Measurements from ENCODE around the gene IL1R2. TPM values are rescaled to one million over a fixed set of nuclear protein-coding genes. Genes with fewer than 3 reads are reported as not detected.
A peak's percentile ranks its signal among the peaks of the same experiment; 100 is the strongest.

IL1R2 gene
- total RNA-seq, result 100 to 1,000 TPM in 1 of 4 donors, 10 to 100 TPM in 3; 12.2 to 207 (median 32.1) TPM

- ATAC-seq (ENCODE audit: low FRiP score) (no peak), DNase-seq (ENCODE audit: low spot score) (no peak)
- no peak for TF ChIP-seq CTCF (IDR thresholded peaks at IDR 0.05)
These were observed at the start of gene IL1R2 for GRCh38 chr2:101991721-101992145. IL1R2 (plus strand) TSS chr2:101991960; CDS start chr2:102008576, 16,616 bp downstream.

GRCh38 chr2:101942851-101943250, 48.9 kb upstream of the IL1R2 start:
- no peak for ATAC-seq (ENCODE audit: low FRiP score)
- TF ChIP-seq CTCF (IDR thresholded peaks at IDR 0.05), result no peak
- no peak for DNase-seq (ENCODE audit: low spot score)

- ATAC-seq (ENCODE audit: low FRiP score) (peak; percentile 51), DNase-seq (ENCODE audit: low spot score) (no peak)
- no peak for TF ChIP-seq CTCF (IDR thresholded peaks at IDR 0.05)
These were observed 45.3 kb upstream of the IL1R2 start for GRCh38 chr2:101946372-101947039.

GRCh38 chr2:101947374-101947773, 44.4 kb upstream of the IL1R2 start:
- DNase-seq (ENCODE audit: low spot score) (no peak), ATAC-seq (ENCODE audit: low FRiP score) (no peak)
- no peak for TF ChIP-seq CTCF (IDR thresholded peaks at IDR 0.05)

- no peak for ATAC-seq (ENCODE audit: low FRiP score)
- TF ChIP-seq CTCF (IDR thresholded peaks at IDR 0.05), result no peak
- DNase-seq (ENCODE audit: low spot score), result no peak
These were observed 43.1 kb upstream of the IL1R2 start for GRCh38 chr2:101948625-101949155.

- ATAC-seq (ENCODE audit: low FRiP score), result no peak
- no peak for TF ChIP-seq CTCF (IDR thresholded peaks at IDR 0.05)
- DNase-seq (ENCODE audit: low spot score), result no peak
These were observed 42.5 kb upstream of the IL1R2 start for GRCh38 chr2:101949304-101949703.

GRCh38 chr2:101951296-101951695, 40.5 kb upstream of the IL1R2 start:
- no peak for ATAC-seq (ENCODE audit: low FRiP score)
- no peak for DNase-seq (ENCODE audit: low spot score)

More at GRCh38 chr2:101951296-101951695, 40.5 kb upstream of the IL1R2 start:
- TF ChIP-seq CTCF (IDR thresholded peaks at IDR 0.05), result no peak

Measured in omental fat pad (tissue), 4 donors.